Measurements from ENCODE around the gene SPC24. TPM values are rescaled to one million over a fixed set of nuclear protein-coding genes. Genes with fewer than 3 reads are reported as not detected.
"Not testable (repeated sequence)": the region's sequence is repeated elsewhere in the genome, so short reads cannot be mapped to it uniquely, and the experiment has no call there.

SPC24 gene
- total and polyA plus RNA-seq, 5 donors from 2014 or later: 0.41 to 3.2 (median 1.2) TPM

- ATAC-seq (ENCODE audit: low read depth in 2 of 2); H3K9me3 ChIP-seq (ENCODE audit: control insufficient read depth in 2 of 2, low read length in 2 of 2); H3K9me3 Mint-ChIP-seq; H3K27me3 Mint-ChIP-seq; H3K4me3 ChIP-seq (ENCODE audit: low read depth, low read length); H3K36me3 Mint-ChIP-seq; H3K27ac ChIP-seq (ENCODE audit: insufficient read depth, low read length, poor library complexity, severe bottlenecking); H3K27ac Mint-ChIP-seq; H3K27me3 ChIP-seq (ENCODE audit: control insufficient read depth, insufficient read depth, low read length); H3K36me3 ChIP-seq (ENCODE audit: control insufficient read depth, insufficient read depth, low read length); DNase-seq: not testable (repeated sequence)
- Mint-ChIP-seq H3K4me3 (peak overlapping the region in 1 of 4 donors; percentile 52), H3K4me1 (peaks cover 5 to 20% (median 9%) of the 10 kb centered on the region in 4 donors)
- H3K4me1 ChIP-seq (ENCODE audit: control insufficient read depth, insufficient read depth, low read length, poor library complexity, severe bottlenecking): peaks cover 19% of the 10 kb centered on the region
These were observed 15.5 kb downstream of the SPC24 start for GRCh38 chr19:11140023-11140538.

GRCh38 chr19:11138601-11139300, 16.8 kb downstream of the SPC24 start:
- no peak for ATAC-seq (ENCODE audit: low read depth in 2 of 2)

GRCh38 chr19:11137542-11138384, 17.8 kb downstream of the SPC24 start:
- peaks cover 5 to 12% (median 7%) of the 10 kb centered on the region in 4 donors for H3K4me1 Mint-ChIP-seq
- peaks cover 5% of the 10 kb centered on the region for H3K27me3 Mint-ChIP-seq
- H3K27ac Mint-ChIP-seq: peak overlapping the region; percentile 26 to 88 (median 76)
- no peaks in the 10 kb centered on the region for H3K9me3 Mint-ChIP-seq
- ATAC-seq (ENCODE audit: low read depth in 2 of 2) (peak; percentile 64 to 69), DNase-seq (peak; percentile 43 to 65 (median 45))
- H3K4me1 ChIP-seq (ENCODE audit: control insufficient read depth, insufficient read depth, low read length, poor library complexity, severe bottlenecking): peaks cover 11% of the 10 kb centered on the region
- no peaks in the 10 kb centered on the region for H3K27me3 ChIP-seq (ENCODE audit: control insufficient read depth, insufficient read depth, low read length)
- no peaks in the 10 kb centered on the region for H3K36me3 ChIP-seq (ENCODE audit: control insufficient read depth, insufficient read depth, low read length)
- H3K4me3 Mint-ChIP-seq: peak overlapping the region; percentile 72 to 90 (median 80)
- peaks cover 5% of the 10 kb centered on the region for H3K36me3 Mint-ChIP-seq
- H3K27ac ChIP-seq (ENCODE audit: insufficient read depth, low read length, poor library complexity, severe bottlenecking): no peak overlapping the region
- H3K9me3 ChIP-seq (ENCODE audit: control insufficient read depth in 2 of 2, low read length in 2 of 2): no peaks in the 10 kb centered on the region
- peak overlapping the region; percentile 50 for H3K4me3 ChIP-seq (ENCODE audit: low read depth, low read length)

More at GRCh38 chr19:11138601-11139300, 16.8 kb downstream of the SPC24 start:
- Mint-ChIP-seq H3K9me3 (no peaks in the 10 kb centered on the region), H3K4me3 (peak overlapping the region in 1 of 4 donors; percentile 29), H3K36me3 (no peaks in the 10 kb centered on the region), H3K4me1 (peaks cover 5 to 20% (median 11%) of the 10 kb centered on the region in 4 donors), H3K27ac (no peak overlapping the region), H3K27me3 (peaks cover 5% of the 10 kb centered on the region)
- DNase-seq: no peak
- Histone ChIP-seq H3K36me3 (ENCODE audit: control insufficient read depth, insufficient read depth, low read length) (no peaks in the 10 kb centered on the region), H3K9me3 (ENCODE audit: control insufficient read depth in 2 of 2, low read length in 2 of 2) (no peaks in the 10 kb centered on the region), H3K4me3 (ENCODE audit: low read depth, low read length) (no peak overlapping the region), H3K27me3 (ENCODE audit: control insufficient read depth, insufficient read depth, low read length) (no peaks in the 10 kb centered on the region), H3K27ac (ENCODE audit: insufficient read depth, low read length, poor library complexity, severe bottlenecking) (no peak overlapping the region), H3K4me1 (ENCODE audit: control insufficient read depth, insufficient read depth, low read length, poor library complexity, severe bottlenecking) (peaks cover 19% of the 10 kb centered on the region)

- Histone ChIP-seq H3K4me3 (ENCODE audit: low read depth, low read length) (no peak overlapping the region), H3K4me1 (ENCODE audit: control insufficient read depth, insufficient read depth, low read length, poor library complexity, severe bottlenecking) (peaks cover 9% of the 10 kb centered on the region), H3K27ac (ENCODE audit: insufficient read depth, low read length, poor library complexity, severe bottlenecking) (no peak overlapping the region), H3K27me3 (ENCODE audit: control insufficient read depth, insufficient read depth, low read length) (no peaks in the 10 kb centered on the region), H3K9me3 (ENCODE audit: control insufficient read depth in 2 of 2, low read length in 2 of 2) (no peaks in the 10 kb centered on the region), H3K36me3 (ENCODE audit: control insufficient read depth, insufficient read depth, low read length) (peaks cover 6% of the 10 kb centered on the region)
- H3K27me3 Mint-ChIP-seq: peaks cover 5% of the 10 kb centered on the region
- no peak for ATAC-seq (ENCODE audit: low read depth in 2 of 2)
- H3K4me3 Mint-ChIP-seq: peak overlapping the region in 2 of 4 donors; percentile 31 to 72
- H3K36me3 Mint-ChIP-seq: peaks cover 6% of the 10 kb centered on the region
- no peak for DNase-seq
- no peaks in the 10 kb centered on the region for H3K9me3 Mint-ChIP-seq
- H3K27ac Mint-ChIP-seq: peak overlapping the region in 1 of 3 donors; percentile 88
- peaks cover 5 to 12% (median 7%) of the 10 kb centered on the region in 4 donors for H3K4me1 Mint-ChIP-seq
These were observed 19.0 kb downstream of the SPC24 start for GRCh38 chr19:11136400-11137101.

GRCh38 chr19:11131471-11131870, 24.1 kb downstream of the SPC24 start:
- Mint-ChIP-seq H3K4me1 (peaks cover 0 to 5% (median 4%) of the 10 kb centered on the region in 4 donors), H3K27me3 (no peaks in the 10 kb centered on the region), H3K27ac (no peak overlapping the region), H3K36me3 (peaks cover 19% of the 10 kb centered on the region), H3K9me3 (no peaks in the 10 kb centered on the region), H3K4me3 (no peak overlapping the region)
- ATAC-seq (ENCODE audit: low read depth in 2 of 2) (no peak), DNase-seq (no peak)
- no peak overlapping the region for H3K27ac ChIP-seq (ENCODE audit: insufficient read depth, low read length, poor library complexity, severe bottlenecking)
- no peaks in the 10 kb centered on the region for H3K9me3 ChIP-seq (ENCODE audit: control insufficient read depth in 2 of 2, low read length in 2 of 2)
- peaks cover under 1% of the 10 kb centered on the region for H3K4me1 ChIP-seq (ENCODE audit: control insufficient read depth, insufficient read depth, low read length, poor library complexity, severe bottlenecking)
- no peak overlapping the region for H3K4me3 ChIP-seq (ENCODE audit: low read depth, low read length)
- H3K36me3 ChIP-seq (ENCODE audit: control insufficient read depth, insufficient read depth, low read length): peaks cover 39% of the 10 kb centered on the region
- H3K27me3 ChIP-seq (ENCODE audit: control insufficient read depth, insufficient read depth, low read length): no peaks in the 10 kb centered on the region

GRCh38 chr19:11130824-11131455, 24.6 kb downstream of the SPC24 start:
- H3K9me3 Mint-ChIP-seq: no peaks in the 10 kb centered on the region
- Histone ChIP-seq H3K36me3 (ENCODE audit: control insufficient read depth, insufficient read depth, low read length) (peaks cover 41% of the 10 kb centered on the region), H3K4me1 (ENCODE audit: control insufficient read depth, insufficient read depth, low read length, poor library complexity, severe bottlenecking) (peaks cover 4% of the 10 kb centered on the region), H3K9me3 (ENCODE audit: control insufficient read depth in 2 of 2, low read length in 2 of 2) (no peaks in the 10 kb centered on the region), H3K27ac (ENCODE audit: insufficient read depth, low read length, poor library complexity, severe bottlenecking) (no peak overlapping the region), H3K4me3 (ENCODE audit: low read depth, low read length) (no peak overlapping the region), H3K27me3 (ENCODE audit: control insufficient read depth, insufficient read depth, low read length) (no peaks in the 10 kb centered on the region)
- H3K4me1 Mint-ChIP-seq: peaks cover 0 to 9% (median 6%) of the 10 kb centered on the region in 4 donors
- peak; percentile 53 to 71 (median 65) for DNase-seq
- peak; percentile 71 to 76 for ATAC-seq (ENCODE audit: low read depth in 2 of 2)
- peaks cover 22% of the 10 kb centered on the region for H3K36me3 Mint-ChIP-seq
- peak overlapping the region in 2 of 3 donors; percentile 52 to 70 for H3K27ac Mint-ChIP-seq
- H3K4me3 Mint-ChIP-seq: no peak overlapping the region
- H3K27me3 Mint-ChIP-seq: no peaks in the 10 kb centered on the region

- Mint-ChIP-seq H3K4me1 (peaks cover 0 to 9% (median 3%) of the 10 kb centered on the region in 4 donors), H3K9me3 (no peaks in the 10 kb centered on the region), H3K36me3 (peaks cover 16% of the 10 kb centered on the region), H3K4me3 (no peak overlapping the region), H3K27ac (no peak overlapping the region), H3K27me3 (no peaks in the 10 kb centered on the region)
- H3K4me1 ChIP-seq (ENCODE audit: control insufficient read depth, insufficient read depth, low read length, poor library complexity, severe bottlenecking): peaks cover 4% of the 10 kb centered on the region
- H3K27ac ChIP-seq (ENCODE audit: insufficient read depth, low read length, poor library complexity, severe bottlenecking): no peak overlapping the region
- peaks cover 48% of the 10 kb centered on the region for H3K36me3 ChIP-seq (ENCODE audit: control insufficient read depth, insufficient read depth, low read length)
- DNase-seq (no peak), ATAC-seq (ENCODE audit: low read depth in 2 of 2) (no peak)
- no peak overlapping the region for H3K4me3 ChIP-seq (ENCODE audit: low read depth, low read length)
- H3K27me3 ChIP-seq (ENCODE audit: control insufficient read depth, insufficient read depth, low read length): no peaks in the 10 kb centered on the region
- H3K9me3 ChIP-seq (ENCODE audit: control insufficient read depth in 2 of 2, low read length in 2 of 2): no peaks in the 10 kb centered on the region
These were observed 27.7 kb downstream of the SPC24 start for GRCh38 chr19:11127905-11128304.
